ENCODE measurements around the gene PDIA5. TPM values are rescaled to one million over a fixed set of nuclear protein-coding genes. Genes with fewer than 3 reads are reported as not detected.

The PDIA5 gene
- total RNA-seq, 1 experiment from 2014 or later: 24.3 TPM

GRCh38 chr3:123163141-123163540, 96.3 kb downstream of the PDIA5 start:
- H3K4me2 ChIP-seq (ENCODE audit: insufficient read depth, insufficient read length, low read length): no peak overlapping the region
- H3K4ac ChIP-seq (ENCODE audit: low read depth, low read length): no peak overlapping the region
- TF ChIP-seq, protein P1, sequence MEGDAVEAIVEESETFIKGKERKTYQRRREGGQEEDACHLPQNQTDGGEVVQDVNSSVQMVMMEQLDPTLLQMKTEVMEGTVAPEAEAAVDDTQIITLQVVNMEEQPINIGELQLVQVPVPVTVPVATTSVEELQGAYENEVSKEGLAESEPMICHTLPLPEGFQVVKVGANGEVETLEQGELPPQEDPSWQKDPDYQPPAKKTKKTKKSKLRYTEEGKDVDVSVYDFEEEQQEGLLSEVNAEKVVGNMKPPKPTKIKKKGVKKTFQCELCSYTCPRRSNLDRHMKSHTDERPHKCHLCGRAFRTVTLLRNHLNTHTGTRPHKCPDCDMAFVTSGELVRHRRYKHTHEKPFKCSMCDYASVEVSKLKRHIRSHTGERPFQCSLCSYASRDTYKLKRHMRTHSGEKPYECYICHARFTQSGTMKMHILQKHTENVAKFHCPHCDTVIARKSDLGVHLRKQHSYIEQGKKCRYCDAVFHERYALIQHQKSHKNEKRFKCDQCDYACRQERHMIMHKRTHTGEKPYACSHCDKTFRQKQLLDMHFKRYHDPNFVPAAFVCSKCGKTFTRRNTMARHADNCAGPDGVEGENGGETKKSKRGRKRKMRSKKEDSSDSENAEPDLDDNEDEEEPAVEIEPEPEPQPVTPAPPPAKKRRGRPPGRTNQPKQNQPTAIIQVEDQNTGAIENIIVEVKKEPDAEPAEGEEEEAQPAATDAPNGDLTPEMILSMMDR (conservative IDR thresholded peaks at IDR 0.05): no peak
- H2AK5ac ChIP-seq (ENCODE audit: insufficient read length, low read length): no peak overlapping the region
- no CpG with 5 or more reads among the region's 4 CpGs for WGBS (ENCODE audit: extremely low coverage, insufficient read length, low lambda C conversion rate)
- no peak overlapping the region for H3T11ph ChIP-seq (ENCODE audit: low read length)
- no peak overlapping the region for H3K56ac ChIP-seq (ENCODE audit: insufficient read length, low read depth, low read length)
- Mint-ChIP-seq H3K27ac (peak overlapping the region in 2 of 3 experiments; percentile 23 to 91; a peak in 1 of 7 replicates), H3K27me3 (ENCODE audit: low read depth) (no peaks in the 10 kb centered on the region), H3K9me3 (peaks cover 10 to 11% of the 10 kb centered on the region in 2 experiments; a peak in 4 of 5 replicates), H3K36me3 (ENCODE audit: insufficient read depth in 1 of 3, low read depth in 3 of 3) (peaks cover 35 to 58% (median 39%) of the 10 kb centered on the region in 3 experiments), H3K4me1 (no peaks in the 10 kb centered on the region), H3K4me3 (no peak overlapping the region)
- no peak overlapping the region for H2BK5ac ChIP-seq (ENCODE audit: insufficient read length, low read length)
- no peaks in the 10 kb centered on the region for H3K79me2 ChIP-seq (ENCODE audit: insufficient read depth, low read length)
- DNase-seq: peak; percentile 6
- H3K23ac ChIP-seq (ENCODE audit: insufficient read length, low read depth, low read length): no peak overlapping the region
- no peaks in the 10 kb centered on the region for H4K20me1 ChIP-seq (ENCODE audit: control insufficient read depth, insufficient read depth, insufficient read length)
- H2BK20ac ChIP-seq (ENCODE audit: low read depth, low read length, poor library complexity, severe bottlenecking): no peak overlapping the region
- H4K8ac ChIP-seq (replicated peaks; ENCODE audit: insufficient read length, low read depth, low read length): no peak overlapping the region
- no peak overlapping the region for H2BK120ac ChIP-seq (ENCODE audit: low read depth, low read length, poor library complexity, severe bottlenecking)
- no peak overlapping the region for H4K5ac ChIP-seq (ENCODE audit: insufficient read length, low read depth, low read length)
- no peaks in the 10 kb centered on the region for H3K4me1 ChIP-seq (ENCODE audit: insufficient read depth, low read length)
- H4K91ac ChIP-seq (ENCODE audit: insufficient read length, low read depth, low read length): no peak overlapping the region
- no peak overlapping the region for H3K18ac ChIP-seq (ENCODE audit: insufficient read length, low read depth, low read length)
- no peaks in the 10 kb centered on the region for H3K23me2 ChIP-seq (ENCODE audit: insufficient read length, low read depth, low read length, poor library complexity, severe bottlenecking)
- H2BK12ac ChIP-seq (ENCODE audit: insufficient read length, low read depth, low read length): no peak overlapping the region
- H3K9ac ChIP-seq (ENCODE audit: extremely low read depth, insufficient read length, low read length): no peak overlapping the region
- H3K79me1 ChIP-seq (ENCODE audit: insufficient read depth, low read depth, low read length, poor library complexity, severe bottlenecking): no peaks in the 10 kb centered on the region
- no peaks in the 10 kb centered on the region for H3K9me3 ChIP-seq (ENCODE audit: control insufficient read depth, low read depth, low read length)
- no peak overlapping the region for H3K14ac ChIP-seq (ENCODE audit: insufficient read depth, low read length)
- H2BK15ac ChIP-seq (ENCODE audit: low read depth, low read length): no peak overlapping the region
- no peak overlapping the region for H3K27ac ChIP-seq (ENCODE audit: insufficient read length, low read depth, low read length)
- no peak overlapping the region for H2AFZ ChIP-seq (ENCODE audit: low read length)
- H3K27me3 ChIP-seq (ENCODE audit: insufficient read depth, low read length): no peaks in the 10 kb centered on the region

Data from H9 (cell line).